Measurements from ENCODE around the gene RBMS1. TPM values are rescaled to one million over a fixed set of nuclear protein-coding genes. Genes with fewer than 3 reads are reported as not detected.

Gene RBMS1
- total and polyA plus RNA-seq, 4 donors = 7.9 to 23.5 (median 15.5) TPM

DNA sequence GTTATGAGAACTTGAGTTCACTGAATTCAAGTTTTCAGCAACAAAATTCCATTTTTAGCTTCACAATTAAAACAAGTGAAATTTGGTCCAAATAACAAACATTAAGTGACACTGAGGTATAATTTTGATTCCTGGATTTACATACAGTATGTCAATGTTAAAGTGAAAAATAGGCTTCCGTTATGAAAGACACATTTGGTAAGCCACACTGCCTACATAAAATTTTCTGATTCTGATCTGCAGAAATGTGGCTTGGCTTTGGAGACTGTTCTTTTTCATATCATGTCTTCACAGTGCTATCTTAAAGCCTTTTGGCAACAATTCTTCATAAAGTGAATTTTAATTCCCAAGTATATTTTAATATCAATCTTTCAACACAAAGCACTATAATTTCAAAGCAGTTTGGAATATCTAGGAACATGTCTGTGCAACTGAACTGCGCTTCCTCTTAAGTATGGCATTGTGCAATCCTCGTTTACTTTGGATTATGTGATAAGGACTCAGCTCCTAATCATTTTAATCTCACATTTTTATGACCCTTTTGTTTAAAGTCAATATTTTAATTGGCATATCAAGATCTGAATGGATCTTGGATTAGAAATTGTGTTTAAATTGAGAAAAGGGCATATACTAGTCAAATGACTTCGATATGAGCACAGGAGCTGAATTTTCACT lies 60.0 kb downstream of the RBMS1 start:
- Histone ChIP-seq H3K27ac (ENCODE audit: low read depth in 1 of 2, low read length in 2 of 2) (no peak overlapping the region), H3K4me1 (ENCODE audit: control insufficient read depth in 4 of 4, insufficient read depth in 4 of 4, low read length in 3 of 4) (peaks cover 0 to 4% (median 3%) of the 10 kb centered on the region in 4 donors)
- WGBS = 43% methylated on average over 4 of the region's 4 CpGs

GRCh38 chr2:160432633-160433032 lies 61.0 kb downstream of the RBMS1 start:
- Histone ChIP-seq H3K4me3 (ENCODE audit: low read depth in 1 of 3, low read length in 3 of 3) (no peak overlapping the region), H3K36me3 (ENCODE audit: control insufficient read depth in 4 of 4, insufficient read depth in 3 of 4, low read depth in 1 of 4, low read length in 3 of 4) (no peaks in the 10 kb centered on the region), H3K9me3 (ENCODE audit: control insufficient read depth in 4 of 4, low read length in 3 of 4) (no peaks in the 10 kb centered on the region), H3K27ac (ENCODE audit: low read depth in 1 of 2, low read length in 2 of 2) (no peak overlapping the region), H3K9ac (ENCODE audit: low read depth in 1 of 2, low read length in 2 of 2) (no peak overlapping the region), H3K4me1 (ENCODE audit: control insufficient read depth in 4 of 4, insufficient read depth in 4 of 4, low read length in 3 of 4) (peaks cover 0 to 4% (median 3%) of the 10 kb centered on the region in 4 donors), H3K27me3 (ENCODE audit: control insufficient read depth in 4 of 4, insufficient read depth in 4 of 4, low read length in 3 of 4) (no peaks in the 10 kb centered on the region)
- 91% methylated on average over 4 of the region's 4 CpGs for WGBS
- no peak for DNase-seq (ENCODE audit: low spot score)
- TF ChIP-seq JUND (IDR thresholded peaks at IDR 0.05) (no peak), ATF3 (IDR thresholded peaks at IDR 0.05) (no peak), NR2F2 (IDR thresholded peaks at IDR 0.05) (no peak)

More for the DNA sequence above, 60.0 kb downstream of the RBMS1 start:
- Histone ChIP-seq H3K4me3 (ENCODE audit: low read depth in 1 of 3, low read length in 3 of 3) (no peak overlapping the region), H3K36me3 (ENCODE audit: control insufficient read depth in 4 of 4, insufficient read depth in 3 of 4, low read depth in 1 of 4, low read length in 3 of 4) (no peaks in the 10 kb centered on the region), H3K9me3 (ENCODE audit: control insufficient read depth in 4 of 4, low read length in 3 of 4) (no peaks in the 10 kb centered on the region), H3K9ac (ENCODE audit: low read depth in 1 of 2, low read length in 2 of 2) (no peak overlapping the region), H3K27me3 (ENCODE audit: control insufficient read depth in 4 of 4, insufficient read depth in 4 of 4, low read length in 3 of 4) (no peaks in the 10 kb centered on the region)
- DNase-seq (ENCODE audit: low spot score) = no peak
- TF ChIP-seq JUND (IDR thresholded peaks at IDR 0.05) = no peak
- no peak for TF ChIP-seq SP1 (IDR thresholded peaks at IDR 0.05)
- TF ChIP-seq, protein P1, sequence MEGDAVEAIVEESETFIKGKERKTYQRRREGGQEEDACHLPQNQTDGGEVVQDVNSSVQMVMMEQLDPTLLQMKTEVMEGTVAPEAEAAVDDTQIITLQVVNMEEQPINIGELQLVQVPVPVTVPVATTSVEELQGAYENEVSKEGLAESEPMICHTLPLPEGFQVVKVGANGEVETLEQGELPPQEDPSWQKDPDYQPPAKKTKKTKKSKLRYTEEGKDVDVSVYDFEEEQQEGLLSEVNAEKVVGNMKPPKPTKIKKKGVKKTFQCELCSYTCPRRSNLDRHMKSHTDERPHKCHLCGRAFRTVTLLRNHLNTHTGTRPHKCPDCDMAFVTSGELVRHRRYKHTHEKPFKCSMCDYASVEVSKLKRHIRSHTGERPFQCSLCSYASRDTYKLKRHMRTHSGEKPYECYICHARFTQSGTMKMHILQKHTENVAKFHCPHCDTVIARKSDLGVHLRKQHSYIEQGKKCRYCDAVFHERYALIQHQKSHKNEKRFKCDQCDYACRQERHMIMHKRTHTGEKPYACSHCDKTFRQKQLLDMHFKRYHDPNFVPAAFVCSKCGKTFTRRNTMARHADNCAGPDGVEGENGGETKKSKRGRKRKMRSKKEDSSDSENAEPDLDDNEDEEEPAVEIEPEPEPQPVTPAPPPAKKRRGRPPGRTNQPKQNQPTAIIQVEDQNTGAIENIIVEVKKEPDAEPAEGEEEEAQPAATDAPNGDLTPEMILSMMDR (IDR thresholded peaks at IDR 0.05; ENCODE audit: low read depth, low read length, missing input control) = no peak
- no peak for TF ChIP-seq MAX (IDR thresholded peaks at IDR 0.05)

DNA sequence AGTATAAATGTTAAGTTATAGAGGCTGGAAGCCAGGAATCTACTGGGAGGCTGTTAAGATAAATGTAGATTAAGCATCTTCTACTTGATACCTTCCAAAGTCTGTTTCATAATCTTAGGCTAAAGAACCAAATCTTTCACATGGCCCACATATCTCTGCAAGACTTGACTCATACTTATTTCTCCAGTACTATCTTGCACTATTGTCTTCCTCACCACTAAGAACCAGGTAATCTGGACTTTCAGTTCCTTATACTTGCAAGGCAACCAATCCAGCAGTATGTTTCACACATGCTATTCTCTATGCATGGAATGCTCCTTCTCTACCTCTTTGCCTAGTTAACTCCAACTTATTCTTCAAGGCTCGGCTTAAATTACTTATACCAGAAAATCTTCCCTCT lies 62.2 kb downstream of the RBMS1 start:
- Histone ChIP-seq H3K9me3 (ENCODE audit: control insufficient read depth in 4 of 4, low read length in 3 of 4) (no peaks in the 10 kb centered on the region), H3K4me3 (ENCODE audit: low read depth in 1 of 3, low read length in 3 of 3) (no peak overlapping the region), H3K9ac (ENCODE audit: low read depth in 1 of 2, low read length in 2 of 2) (no peak overlapping the region), H3K27ac (ENCODE audit: low read depth in 1 of 2, low read length in 2 of 2) (no peak overlapping the region), H3K4me1 (ENCODE audit: control insufficient read depth in 4 of 4, insufficient read depth in 4 of 4, low read length in 3 of 4) (peaks cover 0 to 4% (median 3%) of the 10 kb centered on the region in 4 donors), H3K27me3 (ENCODE audit: control insufficient read depth in 4 of 4, insufficient read depth in 4 of 4, low read length in 3 of 4) (no peaks in the 10 kb centered on the region), H3K36me3 (ENCODE audit: control insufficient read depth in 4 of 4, insufficient read depth in 3 of 4, low read depth in 1 of 4, low read length in 3 of 4) (no peaks in the 10 kb centered on the region)
- DNase-seq (ENCODE audit: low spot score) = no peak
- TF ChIP-seq REST (IDR thresholded peaks at IDR 0.05) = no peak
- TF ChIP-seq, protein P1 (IDR thresholded peaks at IDR 0.05; ENCODE audit: low read depth, low read length, missing input control) = no peak
- no peak for TF ChIP-seq FOXA2 (IDR thresholded peaks at IDR 0.05)
- no peak for TF ChIP-seq FOXA1 (IDR thresholded peaks at IDR 0.05)
- TF ChIP-seq HNF4A (conservative IDR thresholded peaks at IDR 0.05) = no peak
- no peak for TF ChIP-seq ZBTB33 (IDR thresholded peaks at IDR 0.05)
- no peak for TF ChIP-seq TAF1 (conservative IDR thresholded peaks at IDR 0.05)
- TF ChIP-seq JUND (IDR thresholded peaks at IDR 0.05) = no peak
- TF ChIP-seq GABPA (IDR thresholded peaks at IDR 0.05 in 1 of 2, conservative IDR thresholded peaks at IDR 0.05 in 1 of 2) = no peak
- TF ChIP-seq SP1 (IDR thresholded peaks at IDR 0.05) = no peak
- TF ChIP-seq EGR1 (IDR thresholded peaks at IDR 0.05; ENCODE audit: low read depth in 2 of 2) = no peak
- TF ChIP-seq YY1 (IDR thresholded peaks at IDR 0.05) = no peak
- TF ChIP-seq NR2F2 (IDR thresholded peaks at IDR 0.05) = no peak
- no peak for TF ChIP-seq RXRA (IDR thresholded peaks at IDR 0.05)
- TF ChIP-seq ATF3 (IDR thresholded peaks at IDR 0.05) = no peak
- WGBS = 99% methylated on average over 1 of the region's 1 CpG
